ENCODE results near the gene ATF3.

Gene ATF3, protein sequence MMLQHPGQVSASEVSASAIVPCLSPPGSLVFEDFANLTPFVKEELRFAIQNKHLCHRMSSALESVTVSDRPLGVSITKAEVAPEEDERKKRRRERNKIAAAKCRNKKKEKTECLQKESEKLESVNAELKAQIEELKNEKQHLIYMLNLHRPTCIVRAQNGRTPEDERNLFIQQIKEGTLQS

DNA sequence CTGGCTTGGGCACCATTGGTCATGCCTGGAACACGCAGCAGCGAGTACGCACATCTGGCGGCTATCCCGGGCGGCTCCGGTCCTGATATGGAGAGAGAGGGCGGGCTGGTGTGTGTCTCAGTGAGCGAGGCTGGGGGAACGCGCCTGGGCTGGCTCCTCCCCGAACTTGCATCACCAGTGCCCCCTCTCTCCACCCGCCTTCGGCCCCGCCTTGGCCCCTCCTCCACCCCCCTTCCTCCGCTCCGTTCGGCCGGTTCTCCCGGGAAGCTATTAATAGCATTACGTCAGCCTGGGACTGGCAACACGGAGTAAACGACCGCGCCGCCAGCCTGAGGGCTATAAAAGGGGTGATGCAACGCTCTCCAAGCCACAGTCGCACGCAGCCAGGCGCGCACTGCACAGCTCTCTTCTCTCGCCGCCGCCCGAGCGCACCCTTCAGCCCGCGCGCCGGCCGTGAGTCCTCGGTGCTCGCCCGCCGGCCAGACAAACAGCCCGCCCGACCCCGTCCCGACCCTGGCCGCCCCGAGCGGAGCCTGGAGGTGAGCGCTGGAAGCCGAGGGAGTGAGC lies at the start of gene ATF3:
ATF3 (plus strand) TSS at position 370 of the 567 bp plus-strand sequence. CDS start 6,261 bp downstream, outside the sequence.
- peak; percentile 73 for DNase-seq (ENCODE audit: low read depth)

- DNase-seq (ENCODE audit: low read depth): no peak
Measured at GRCh38 chr1:212559929-212560328, 48.6 kb upstream of the ATF3 start.

DNA sequence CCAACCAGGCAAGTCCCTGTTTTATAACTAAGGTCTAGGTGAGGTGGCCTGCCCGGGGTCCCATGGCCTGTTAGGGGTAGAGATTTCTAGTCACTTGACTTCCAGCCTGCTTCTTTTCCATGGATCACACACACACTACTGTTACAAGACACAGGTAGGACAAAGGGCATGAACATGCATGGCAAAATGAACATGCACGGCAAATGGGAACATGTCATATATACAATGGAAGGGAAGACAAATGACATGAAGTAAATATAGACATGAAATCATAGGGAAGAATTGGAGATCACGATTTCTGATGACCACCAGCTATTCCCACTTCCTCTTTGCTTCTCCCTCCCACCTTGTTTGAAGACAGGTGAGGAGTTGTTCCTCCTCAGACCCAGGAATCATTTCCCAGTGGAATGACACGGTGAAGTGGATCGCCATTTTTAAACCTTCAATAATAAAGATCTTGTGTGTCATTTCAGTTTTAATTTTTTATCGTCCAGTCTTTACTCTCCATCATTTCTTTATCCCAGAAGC lies 47.6 kb upstream of the ATF3 start:
- DNase-seq (ENCODE audit: low read depth): no peak

- no peak for DNase-seq (ENCODE audit: low read depth)
Measured at GRCh38 chr1:212561501-212561931, 47.0 kb upstream of the ATF3 start.

DNA sequence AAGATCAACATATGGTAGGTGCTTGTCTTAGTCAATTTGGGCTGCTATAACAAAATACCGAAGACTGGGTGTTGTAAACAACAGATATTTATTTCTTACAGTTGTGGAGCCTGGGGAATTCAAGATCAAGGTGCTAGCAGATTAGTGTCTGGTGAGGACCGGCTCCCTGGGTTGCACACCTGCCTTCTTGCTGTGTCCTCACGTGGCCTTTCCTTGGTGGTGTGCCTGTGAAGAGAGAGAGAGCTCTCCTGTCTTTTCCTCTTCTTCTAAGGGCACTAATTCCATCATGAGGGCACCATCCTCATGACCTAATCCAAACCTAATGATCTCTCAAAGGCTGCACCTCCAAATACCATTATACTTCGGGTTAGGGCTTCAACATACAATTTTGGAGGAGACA lies 45.8 kb upstream of the ATF3 start:
- DNase-seq (ENCODE audit: low read depth): no peak

- DNase-seq (ENCODE audit: low read depth): no peak
Measured at GRCh38 chr1:212565079-212565478, 43.5 kb upstream of the ATF3 start.

DNA sequence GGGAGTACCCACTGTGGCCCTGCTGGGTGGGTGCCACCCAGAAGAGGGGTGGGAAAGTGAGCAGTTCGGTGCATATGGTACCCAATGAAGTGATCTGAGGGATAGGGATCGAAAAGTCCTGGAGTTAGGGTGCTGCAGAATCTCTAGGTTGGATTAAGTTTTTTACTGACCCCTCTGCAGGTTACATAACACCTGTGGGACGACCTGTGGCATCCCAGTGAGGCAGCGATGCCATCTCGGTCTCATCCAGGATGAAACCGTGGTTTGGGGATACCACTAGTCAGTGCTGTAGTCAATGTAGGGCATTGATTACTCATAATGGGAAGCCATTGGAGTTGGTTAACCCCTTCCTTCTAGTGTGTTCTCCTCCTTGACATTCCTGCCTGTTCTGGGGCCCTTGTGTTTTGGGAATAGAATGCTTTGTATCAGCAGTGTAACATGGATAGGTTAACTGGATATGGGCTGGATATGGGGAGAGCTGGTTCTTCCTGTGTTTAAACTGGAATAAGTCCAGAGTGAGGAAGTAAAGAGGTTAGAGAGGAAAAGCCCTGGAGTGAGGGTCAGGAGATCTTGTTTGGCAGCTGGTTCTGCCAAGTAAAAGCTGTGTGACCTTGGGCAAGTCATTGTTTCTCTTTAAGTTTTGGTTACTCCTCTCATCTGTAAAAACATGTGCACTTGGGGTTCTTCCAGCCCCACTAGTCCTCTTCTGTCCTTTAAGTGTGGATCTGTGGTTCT lies 42.8 kb upstream of the ATF3 start:
- DNase-seq (ENCODE audit: low read depth): no peak

- peak; percentile 20 for DNase-seq (ENCODE audit: low read depth)
Measured at GRCh38 chr1:212566522-212567479, 41.8 kb upstream of the ATF3 start.

DNA sequence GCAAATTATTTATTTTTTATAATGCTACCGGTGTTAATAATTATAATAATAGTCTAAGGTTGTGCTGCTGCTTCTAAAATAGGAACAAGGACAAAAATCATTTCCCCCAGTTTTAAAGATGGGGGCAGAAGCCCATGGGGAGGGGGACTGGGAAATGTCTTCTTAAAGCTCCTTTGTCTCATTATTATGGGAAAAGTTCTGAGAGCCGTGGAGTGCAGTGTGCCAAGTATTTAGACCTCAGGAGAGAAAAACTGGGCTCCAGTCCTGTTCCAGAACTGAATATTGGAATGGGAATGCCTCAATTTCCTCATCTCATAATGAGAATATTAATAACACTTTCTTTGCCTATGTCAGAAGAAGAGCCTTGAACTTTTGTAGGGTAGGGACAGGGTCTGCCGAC lies 40.9 kb upstream of the ATF3 start:
- no peak for DNase-seq (ENCODE audit: low read depth)

DNA sequence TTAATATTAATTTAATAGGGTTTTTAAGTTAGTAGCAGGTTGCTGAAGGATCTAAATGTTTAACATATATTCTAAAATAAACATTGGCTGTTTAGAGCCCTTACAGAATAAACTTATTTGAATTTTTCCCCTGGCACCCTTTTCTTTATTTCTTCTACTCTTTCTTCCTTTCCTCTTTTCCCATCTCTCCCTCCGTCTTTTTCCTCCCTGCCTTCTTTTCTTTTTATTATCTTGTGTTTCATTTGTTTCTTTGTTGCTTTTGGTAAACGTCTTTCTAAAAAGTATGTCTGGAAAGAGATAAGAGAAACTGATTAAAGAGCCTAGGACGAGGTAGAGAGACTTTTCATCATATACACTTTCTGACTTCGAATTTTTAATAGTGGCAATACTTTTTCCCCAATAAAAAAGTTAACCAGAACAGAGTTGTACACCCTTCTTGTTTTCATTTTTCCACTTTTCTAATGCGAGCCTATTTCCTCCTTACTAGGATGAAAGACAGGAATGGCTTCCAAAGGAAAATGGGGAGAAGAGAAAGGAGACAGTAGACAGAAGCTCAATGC lies 39.5 kb upstream of the ATF3 start:
- DNase-seq (ENCODE audit: low read depth): no peak

- DNase-seq (ENCODE audit: low read depth): no peak
Measured at GRCh38 chr1:212574732-212575131, 33.8 kb upstream of the ATF3 start.

- no peak for DNase-seq (ENCODE audit: low read depth)
Measured at GRCh38 chr1:212575333-212575732, 33.2 kb upstream of the ATF3 start.

DNA sequence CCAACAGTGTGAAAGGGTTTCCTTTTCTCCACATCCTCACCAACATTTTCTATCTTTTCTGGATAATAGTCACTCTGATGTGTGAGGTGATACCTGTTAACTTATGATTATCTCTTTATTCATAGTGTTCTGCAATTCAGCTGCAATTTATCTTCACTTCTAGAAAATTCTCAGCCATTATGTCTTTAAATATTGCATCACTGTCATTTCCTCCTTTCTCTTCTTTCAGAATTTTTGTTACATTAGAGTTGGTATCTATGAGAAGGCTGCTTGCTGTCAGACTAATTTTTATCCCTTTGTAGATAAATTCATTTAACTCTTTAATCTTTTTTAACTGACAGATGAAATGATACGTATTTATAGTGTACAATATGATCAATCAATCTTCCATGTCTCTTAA lies 30.5 kb upstream of the ATF3 start:
- no peak for DNase-seq (ENCODE audit: low read depth)

- DNase-seq (ENCODE audit: low read depth): no peak
Measured at GRCh38 chr1:212581034-212581433, 27.5 kb upstream of the ATF3 start.

DNA sequence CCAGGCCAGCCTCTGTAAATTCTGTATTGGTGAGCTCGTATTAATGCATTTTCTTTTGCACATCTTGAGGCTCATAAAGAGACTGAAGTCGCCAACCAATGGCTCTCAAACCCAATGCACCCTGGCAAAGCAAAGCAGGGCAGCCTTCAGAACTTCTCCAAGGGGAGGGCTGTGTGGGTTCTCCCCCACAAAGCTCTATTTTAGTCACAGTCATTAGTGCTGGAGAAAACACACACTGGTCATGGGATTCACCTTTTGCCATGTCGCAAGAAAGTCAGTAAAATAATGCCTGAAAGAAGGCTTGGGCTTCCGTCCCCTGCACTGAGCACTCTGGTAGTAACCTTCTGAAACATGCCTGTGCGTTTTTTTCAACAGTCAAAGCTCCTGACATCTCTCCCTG lies 26.3 kb upstream of the ATF3 start:
- DNase-seq (ENCODE audit: low read depth): no peak

GRCh38 chr1:212582808-212583615 lies 25.5 kb upstream of the ATF3 start:
- no peak for DNase-seq (ENCODE audit: low read depth)

DNA sequence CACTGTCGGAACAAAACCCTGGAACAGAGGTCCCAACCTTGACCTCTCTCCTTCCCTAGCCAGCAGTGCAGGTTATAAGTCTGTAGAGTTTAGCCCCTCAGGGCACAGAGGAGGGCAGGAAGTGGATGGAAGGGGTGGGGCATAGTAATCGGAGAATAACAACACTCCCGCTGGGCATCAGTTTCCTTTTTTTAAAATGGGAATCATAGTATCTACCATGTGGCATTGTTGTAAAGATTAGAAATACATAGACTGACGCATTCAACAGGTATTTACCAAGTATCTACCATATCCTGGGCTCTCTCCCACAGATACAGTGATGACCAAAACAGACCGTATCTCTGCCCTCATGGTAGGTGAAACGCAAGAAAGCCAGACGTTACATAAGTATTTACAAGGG lies 24.9 kb upstream of the ATF3 start:
- no peak for DNase-seq (ENCODE audit: low read depth)

DNA sequence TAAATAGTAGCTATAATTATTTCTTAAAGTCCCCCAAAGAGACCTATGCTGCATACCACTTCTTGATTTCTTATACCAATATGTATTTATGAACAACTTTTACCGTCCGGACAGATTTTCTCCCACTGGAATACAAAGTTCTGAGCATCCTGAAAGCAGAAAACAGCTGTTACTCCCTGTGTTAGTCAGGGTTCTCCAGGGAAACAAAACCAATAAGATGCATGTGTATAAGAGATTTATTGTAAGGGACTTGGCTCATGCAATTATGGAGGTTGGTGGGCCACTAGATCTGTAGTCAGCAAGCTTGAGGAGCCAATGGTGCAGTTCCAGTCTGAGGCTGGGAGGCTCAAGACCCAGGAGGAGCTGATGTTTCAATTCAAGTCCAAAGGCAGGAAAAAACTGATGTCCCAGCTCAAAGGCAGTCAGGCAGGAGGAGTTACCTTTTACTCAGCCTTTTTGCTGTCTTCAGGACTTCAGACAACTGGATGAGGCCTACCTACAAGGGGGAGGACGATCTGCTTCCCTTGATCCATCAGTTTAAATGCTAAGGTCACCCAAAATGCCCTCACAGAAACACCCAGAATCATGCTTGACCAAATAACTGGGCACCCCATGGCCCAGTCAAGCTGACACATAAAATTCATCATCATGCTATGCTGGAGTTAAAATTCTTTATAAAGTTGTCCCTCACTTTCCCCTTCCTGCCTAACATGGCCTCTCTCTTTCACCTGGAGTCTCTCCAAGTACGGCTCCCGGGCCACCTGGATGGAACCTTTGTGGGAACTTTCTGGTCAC lies 24.3 kb upstream of the ATF3 start:
- DNase-seq (ENCODE audit: low read depth): no peak

- no peak for DNase-seq (ENCODE audit: low read depth)
Measured at GRCh38 chr1:212585210-212585609, 23.4 kb upstream of the ATF3 start.

All from stimulated activated CD8-positive, alpha-beta memory T cell treated with anti-CD3 and anti-CD28 coated beads, Interleukin-12 subunit alpha, Interleukin-12 subunit beta, amount 100 ng/mL, for 1 hour (primary cell).